NCI-H2171 (cell line): ENCODE measurements around the gene KLK12.

Experiments used
- DNase-seq: peaks from one replicate; lab custom pipeline; 2025; lab: John Stamatoyannopoulos, UW

Gene KLK12

GRCh38 chr19:51047031-51047335 lies 12.2 kb upstream of the KLK12 start:
- no peak for DNase-seq

GRCh38 chr19:51044327-51044726 lies 9.5 kb upstream of the KLK12 start:
- no peak for DNase-seq

- no peak for DNase-seq
Observed at GRCh38 chr19:51043497-51043896, 8.7 kb upstream of the KLK12 start.

GRCh38 chr19:51040151-51040550 lies 5.3 kb upstream of the KLK12 start:
- no peak for DNase-seq

GRCh38 chr19:51036519-51036918 lies 1.7 kb upstream of the KLK12 start:
- no peak for DNase-seq

GRCh38 chr19:51031880-51032225 lies 2.9 kb downstream of the KLK12 start:
- DNase-seq: no peak

GRCh38 chr19:51031220-51031879 lies 3.5 kb downstream of the KLK12 start:
- no peak for DNase-seq

- DNase-seq: no peak
Observed at GRCh38 chr19:51030631-51031030, 4.2 kb downstream of the KLK12 start.

GRCh38 chr19:51029718-51030117 lies 5.1 kb downstream of the KLK12 start:
- DNase-seq: no peak

- DNase-seq: no peak
Observed at GRCh38 chr19:51027873-51028272, 6.9 kb downstream of the KLK12 start.

GRCh38 chr19:51027126-51027806 lies 7.5 kb downstream of the KLK12 start:
- DNase-seq: no peak

- no peak for DNase-seq
Observed at GRCh38 chr19:51026554-51026831, 8.3 kb downstream of the KLK12 start, which contains the start of gene KLK11. Gene KLK11, minus strand, starts transcription at chr19:51026616. Its CDS starts 985 bp downstream, at chr19:51025631.

GRCh38 chr19:51025809-51026553 lies 8.8 kb downstream of the KLK12 start:
- DNase-seq: no peak

GRCh38 chr19:51025401-51025800 lies 9.4 kb downstream of the KLK12 start:
- DNase-seq: no peak

- no peak for DNase-seq
Observed at GRCh38 chr19:51024924-51025323, 9.9 kb downstream of the KLK12 start.

- no peak for DNase-seq
Observed at GRCh38 chr19:51023946-51024345, 10.9 kb downstream of the KLK12 start.

GRCh38 chr19:51022526-51022925 lies 12.3 kb downstream of the KLK12 start:
- DNase-seq: no peak

GRCh38 chr19:51020988-51021651 lies 13.7 kb downstream of the KLK12 start:
- no peak for DNase-seq

GRCh38 chr19:51019544-51019925 lies 15.3 kb downstream of the KLK12 start, which contains the start of gene KLK10:
Gene KLK10, minus strand, starts transcription at chr19:51019709. Its CDS starts 579 bp downstream, at chr19:51019130.
- DNase-seq: no peak

- no peak for DNase-seq
Observed at GRCh38 chr19:51018745-51019543, 15.9 kb downstream of the KLK12 start.

- DNase-seq: no peak
Observed at GRCh38 chr19:51016798-51017683, 17.8 kb downstream of the KLK12 start.
